ENCODE results near the gene ITSN2.
"Not testable (repeated sequence)": the region's sequence is repeated elsewhere in the genome, so short reads cannot be mapped to it uniquely, and the experiment has no call there.

The ITSN2 gene

GRCh38 chr2:24360050-24360962 is at the start of gene ITSN2:
Gene ITSN2, minus strand, starts transcription at chr2:24360536. Its CDS starts 32,454 bp downstream, at chr2:24328082.
- DNase-seq (ENCODE audit: low read depth) = peak; percentile 73

- no peak for DNase-seq (ENCODE audit: low read depth)
These were observed 48.8 kb upstream of the ITSN2 start for GRCh38 chr2:24409171-24409570.

GRCh38 chr2:24408704-24409103 is 48.4 kb upstream of the ITSN2 start:
- not testable (repeated sequence) for DNase-seq (ENCODE audit: low read depth)

- DNase-seq (ENCODE audit: low read depth) = no peak
These were observed 44.2 kb upstream of the ITSN2 start for GRCh38 chr2:24404491-24404921.

GRCh38 chr2:24403832-24404212 is 43.5 kb upstream of the ITSN2 start:
- DNase-seq (ENCODE audit: low read depth) = no peak

- no peak for DNase-seq (ENCODE audit: low read depth)
These were observed 43.0 kb upstream of the ITSN2 start for GRCh38 chr2:24403168-24403831.

GRCh38 chr2:24402242-24403097 is 42.1 kb upstream of the ITSN2 start:
- no peak for DNase-seq (ENCODE audit: low read depth)

- no peak for DNase-seq (ENCODE audit: low read depth)
These were observed 40.0 kb upstream of the ITSN2 start for GRCh38 chr2:24400207-24400907.

GRCh38 chr2:24399434-24400206 is 39.3 kb upstream of the ITSN2 start:
- DNase-seq (ENCODE audit: low read depth) = no peak

- DNase-seq (ENCODE audit: low read depth) = no peak
These were observed 34.7 kb upstream of the ITSN2 start for GRCh38 chr2:24394998-24395397.

GRCh38 chr2:24392542-24393059 is 32.3 kb upstream of the ITSN2 start:
- DNase-seq (ENCODE audit: low read depth) = no peak

- no peak for DNase-seq (ENCODE audit: low read depth)
These were observed 25.0 kb upstream of the ITSN2 start for GRCh38 chr2:24385366-24385765.

GRCh38 chr2:24382363-24383073 is 22.2 kb upstream of the ITSN2 start:
- DNase-seq (ENCODE audit: low read depth) = peak; percentile 20

- no peak for DNase-seq (ENCODE audit: low read depth)
These were observed 20.5 kb upstream of the ITSN2 start for GRCh38 chr2:24380820-24381219.

- no peak for DNase-seq (ENCODE audit: low read depth)
These were observed 15.2 kb upstream of the ITSN2 start for GRCh38 chr2:24375349-24376087.

GRCh38 chr2:24374301-24374700 is 14.0 kb upstream of the ITSN2 start:
- DNase-seq (ENCODE audit: low read depth) = no peak

GRCh38 chr2:24372033-24372432 is 11.7 kb upstream of the ITSN2 start:
- no peak for DNase-seq (ENCODE audit: low read depth)

- no peak for DNase-seq (ENCODE audit: low read depth)
These were observed 5.5 kb upstream of the ITSN2 start for GRCh38 chr2:24365826-24366225.

- no peak for DNase-seq (ENCODE audit: low read depth)
These were observed 4.7 kb upstream of the ITSN2 start for GRCh38 chr2:24365051-24365450.
